HFF-Myc (cell line): ENCODE results near the gene PCDH17.

ENCODE experiments used
- DNase-seq: peaks from one replicate; pipeline ENCODE4 v3.0.0-alpha.2; 2011; ENCODE audit warnings: low read depth; ENCODE audit errors: extremely low read depth
- H3K4me3 ChIP-seq: replicated peaks from 2 replicates; pipeline ENCODE4 v1.5.1; 2011; ENCODE audit warnings: low read depth, mild to moderate bottlenecking, control low read depth, low read length
- TF ChIP-seq, protein P1 (sequence below): IDR thresholded peaks from 2 replicates; pipeline ENCODE4 v1.5.1; 2012; ENCODE audit warnings: mild to moderate bottlenecking, low read depth, low read length, control low read depth; ENCODE audit errors: missing control alignments

The PCDH17 gene

DNA sequence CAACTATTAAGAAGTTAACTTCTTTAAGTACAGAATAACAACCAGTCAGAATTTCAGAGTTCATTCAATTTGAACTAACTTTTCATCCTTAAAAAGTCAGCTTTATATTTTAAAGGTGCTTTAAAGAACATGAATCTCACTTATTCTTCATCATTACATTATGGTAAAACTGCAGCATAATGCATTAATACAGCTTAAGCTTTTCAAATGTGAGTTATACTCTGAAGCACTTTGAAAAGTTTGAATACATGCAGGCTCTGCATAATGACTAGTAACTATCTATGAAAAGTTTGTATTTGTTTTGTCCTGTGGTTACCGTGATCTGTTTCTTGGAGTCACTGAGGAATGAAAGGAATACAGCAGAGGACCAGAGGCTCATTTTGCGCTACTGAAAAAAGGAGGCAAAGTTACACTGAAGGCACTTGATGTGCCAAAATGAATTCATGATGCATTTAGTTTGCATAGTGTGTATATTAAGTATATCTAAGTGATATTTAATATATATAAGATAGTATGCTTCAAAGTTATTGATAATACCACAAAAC lies 4.1 kb downstream of the PCDH17 start:
- TF ChIP-seq, protein P1, sequence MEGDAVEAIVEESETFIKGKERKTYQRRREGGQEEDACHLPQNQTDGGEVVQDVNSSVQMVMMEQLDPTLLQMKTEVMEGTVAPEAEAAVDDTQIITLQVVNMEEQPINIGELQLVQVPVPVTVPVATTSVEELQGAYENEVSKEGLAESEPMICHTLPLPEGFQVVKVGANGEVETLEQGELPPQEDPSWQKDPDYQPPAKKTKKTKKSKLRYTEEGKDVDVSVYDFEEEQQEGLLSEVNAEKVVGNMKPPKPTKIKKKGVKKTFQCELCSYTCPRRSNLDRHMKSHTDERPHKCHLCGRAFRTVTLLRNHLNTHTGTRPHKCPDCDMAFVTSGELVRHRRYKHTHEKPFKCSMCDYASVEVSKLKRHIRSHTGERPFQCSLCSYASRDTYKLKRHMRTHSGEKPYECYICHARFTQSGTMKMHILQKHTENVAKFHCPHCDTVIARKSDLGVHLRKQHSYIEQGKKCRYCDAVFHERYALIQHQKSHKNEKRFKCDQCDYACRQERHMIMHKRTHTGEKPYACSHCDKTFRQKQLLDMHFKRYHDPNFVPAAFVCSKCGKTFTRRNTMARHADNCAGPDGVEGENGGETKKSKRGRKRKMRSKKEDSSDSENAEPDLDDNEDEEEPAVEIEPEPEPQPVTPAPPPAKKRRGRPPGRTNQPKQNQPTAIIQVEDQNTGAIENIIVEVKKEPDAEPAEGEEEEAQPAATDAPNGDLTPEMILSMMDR: no peak
- DNase-seq: no peak
- H3K4me3 ChIP-seq: no peak overlapping the region

DNA sequence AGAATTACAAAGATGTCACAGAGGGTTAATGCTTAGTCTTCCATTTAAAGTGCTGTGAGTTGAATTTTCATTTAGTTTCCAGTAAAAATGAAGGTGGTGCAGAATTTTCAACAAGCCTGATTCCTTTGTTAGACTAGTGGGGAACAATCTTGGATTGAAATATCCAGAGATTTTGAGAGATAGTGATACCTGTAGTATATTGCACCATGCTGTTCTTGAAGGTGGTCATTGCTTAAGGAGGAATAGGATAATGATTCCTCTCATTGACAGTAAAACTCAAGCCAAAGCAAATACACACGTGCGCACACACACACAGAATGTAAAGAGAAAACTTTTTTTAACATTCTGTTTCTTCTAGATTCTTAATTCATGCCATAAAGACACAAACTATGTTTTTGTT lies 5.3 kb downstream of the PCDH17 start:
- DNase-seq: no peak
- H3K4me3 ChIP-seq: no peak overlapping the region
- TF ChIP-seq, protein P1: no peak

DNA sequence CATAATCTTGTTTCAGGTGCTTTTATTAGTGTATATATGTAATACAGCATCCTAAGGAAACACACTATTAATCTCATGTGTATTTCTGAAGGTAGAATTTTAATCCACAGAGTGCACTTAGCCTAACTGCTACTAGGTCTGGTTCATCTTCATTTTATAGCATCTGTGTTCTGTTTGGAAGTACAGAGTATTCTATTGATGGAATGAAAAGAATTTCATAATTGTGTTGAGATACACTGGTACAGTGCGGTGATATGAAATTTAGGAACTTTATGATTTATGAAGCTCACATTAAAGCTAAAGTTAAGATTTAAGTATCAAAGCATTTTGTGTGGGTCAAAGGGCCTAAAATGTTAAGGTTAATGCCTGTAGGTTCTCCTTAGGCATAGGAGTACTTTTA lies 6.0 kb downstream of the PCDH17 start:
- TF ChIP-seq, protein P1: no peak
- no peak for DNase-seq
- no peak overlapping the region for H3K4me3 ChIP-seq

DNA sequence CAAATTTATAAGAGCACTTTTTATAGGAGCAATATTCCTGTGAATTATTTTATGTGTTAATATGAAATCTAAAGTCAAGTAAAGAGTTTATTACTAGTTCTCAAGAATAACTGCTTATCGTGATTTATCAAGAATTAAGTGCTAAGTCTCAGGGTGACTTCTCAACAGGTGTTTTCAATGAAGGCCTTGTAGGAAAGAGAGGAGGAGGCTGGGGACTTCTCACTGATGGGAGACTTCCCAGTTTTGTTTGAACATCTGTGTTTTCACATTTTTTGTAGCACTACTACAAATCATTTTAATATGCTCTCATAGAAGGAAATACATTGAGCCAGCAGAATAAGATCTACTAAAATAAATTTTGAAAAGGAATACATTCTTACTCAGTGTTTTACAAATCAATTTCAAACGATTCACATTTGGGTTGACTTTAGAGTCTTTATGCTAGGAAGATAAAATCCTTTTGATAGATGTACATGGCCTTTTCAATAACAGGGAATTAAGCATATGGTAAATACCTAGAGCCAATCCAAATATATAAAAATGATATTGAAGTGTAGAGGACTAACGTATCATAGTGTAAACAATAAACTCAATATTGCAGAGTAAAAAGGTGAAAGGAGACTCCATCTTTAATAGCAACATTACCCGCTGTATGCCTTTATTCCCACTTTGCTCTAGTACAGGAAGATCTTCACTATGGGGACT lies 6.8 kb downstream of the PCDH17 start:
- no peak for DNase-seq
- TF ChIP-seq, protein P1: no peak
- no peak overlapping the region for H3K4me3 ChIP-seq

DNA sequence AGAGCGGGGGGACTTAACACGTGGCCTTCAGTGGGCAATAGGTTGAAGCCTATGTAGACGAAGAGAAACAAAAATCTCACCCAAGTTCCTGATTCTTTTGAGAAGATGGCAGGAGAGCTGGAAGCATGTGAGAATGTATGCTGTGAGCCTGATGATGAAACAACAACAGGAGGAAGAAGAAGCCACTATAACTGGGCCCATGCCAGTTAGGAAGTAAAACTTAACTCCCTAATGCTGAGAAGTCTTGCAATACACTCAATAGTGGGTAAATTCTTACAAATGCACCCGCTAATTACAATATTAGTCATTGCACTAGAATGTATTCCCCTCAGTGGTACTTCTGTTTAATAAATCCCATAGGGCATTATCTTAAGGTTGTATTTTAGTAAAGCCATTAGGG lies 9.1 kb downstream of the PCDH17 start:
- DNase-seq: no peak
- H3K4me3 ChIP-seq: no peak overlapping the region
- TF ChIP-seq, protein P1: no peak

DNA sequence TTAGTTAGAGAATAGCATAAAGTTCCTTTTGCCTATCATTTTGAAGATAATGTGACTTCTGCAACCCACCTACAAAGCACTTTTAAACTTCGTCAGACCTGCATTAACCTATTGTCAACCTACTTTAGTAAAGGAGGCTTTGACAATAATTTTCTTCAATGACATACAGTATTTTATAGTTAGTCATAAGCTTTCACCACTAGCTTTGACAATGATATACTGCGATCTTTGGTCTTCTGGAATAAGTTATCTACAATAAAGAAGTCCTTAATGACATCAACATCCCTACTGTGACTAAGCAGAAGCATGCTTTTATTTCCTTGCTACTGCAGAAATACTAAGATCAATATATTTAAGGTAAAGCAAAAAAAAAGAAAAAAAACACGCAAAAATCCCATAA lies 9.5 kb downstream of the PCDH17 start:
- DNase-seq: no peak
- TF ChIP-seq, protein P1: no peak
- H3K4me3 ChIP-seq: no peak overlapping the region
